GM23248 (cell line): ENCODE measurements around the gene DGKA.

Experiments
- EZH2 ChIP-seq: fragments of 200-600 bp; sonication (generic); IDR thresholded peaks from 2 replicates; pipeline ENCODE4 v1.6.1; 2018; ENCODE audit warnings: antibody characterized with exemption, mild to moderate bottlenecking; ENCODE audit not compliant: insufficient read depth, poor library complexity, severe bottlenecking
- EZH2phosphoT487 ChIP-seq: fragments of 200-600 bp; sonication (generic); IDR thresholded peaks from 2 replicates; pipeline ENCODE4 v1.6.1; 2018; ENCODE audit warnings: antibody characterized with exemption, moderate library complexity, mild to moderate bottlenecking, low read depth; ENCODE audit not compliant: insufficient read depth

DNA sequence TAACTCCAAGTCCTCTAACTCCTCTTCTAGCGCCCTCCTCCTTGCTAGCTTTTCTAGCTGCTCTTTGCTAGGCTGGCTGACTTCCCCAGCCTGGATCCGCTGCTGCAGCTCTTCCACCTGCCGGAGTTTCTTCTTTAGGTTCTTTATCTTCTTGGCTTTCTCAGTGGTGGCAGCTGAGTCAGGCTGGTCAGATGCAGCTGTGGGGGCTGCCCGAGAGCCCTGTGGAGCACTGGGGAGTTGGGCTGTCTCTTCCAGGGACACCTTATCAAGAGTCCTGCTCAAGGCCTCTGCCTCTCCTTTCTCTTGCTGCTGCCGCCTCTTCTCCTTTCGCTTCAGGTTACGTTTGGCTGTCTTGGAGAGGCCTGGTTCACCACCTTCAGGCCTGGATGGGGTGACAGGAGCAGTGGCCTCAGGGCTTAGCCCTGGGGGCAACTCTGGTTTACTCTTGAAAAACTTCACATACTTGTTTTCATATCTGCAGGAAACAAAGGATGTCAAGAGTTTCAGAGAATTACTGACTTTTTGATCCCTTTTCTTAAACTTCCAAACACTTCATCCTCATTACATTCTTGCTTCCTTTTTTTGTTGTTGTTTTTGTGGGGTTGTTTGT lies 29.0 kb upstream of the DGKA start:
- TF ChIP-seq EZH2phosphoT487: no peak
- no peak for TF ChIP-seq EZH2
